ENCODE data around the gene CTBS. TPM values are rescaled to one million over a fixed set of nuclear protein-coding genes. Genes with fewer than 3 reads are reported as not detected.
A peak's percentile ranks its signal among the peaks of the same experiment; 100 is the strongest.

CTBS gene
- total RNA-seq, 1 experiment from 2014 or later = 14.0 TPM

DNA sequence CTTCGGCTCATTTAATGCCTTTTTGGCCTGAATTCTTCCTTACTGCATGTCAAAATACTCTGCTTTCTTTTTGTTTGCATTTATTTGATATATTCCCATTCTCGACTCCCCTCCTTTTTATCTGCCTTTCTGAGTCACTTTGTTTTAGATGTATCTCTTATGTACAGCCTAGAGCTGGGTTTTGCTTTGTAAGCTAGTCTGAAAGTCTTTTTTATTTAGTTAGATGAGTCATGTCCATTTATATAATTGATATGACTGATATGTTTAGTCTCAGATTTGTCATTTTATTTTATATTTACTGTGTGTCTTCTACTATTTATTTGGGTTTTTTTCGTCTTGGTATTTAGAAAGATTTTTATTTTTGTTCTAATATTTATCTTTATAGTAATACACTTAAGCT is 34.3 kb downstream of the CTBS start:
- Mint-ChIP-seq H3K4me1 (ENCODE audit: insufficient read depth, unreplicated experiment) (peaks cover 13% of the 10 kb centered on the region), H3K9me3 (ENCODE audit: unreplicated experiment) (no peaks in the 10 kb centered on the region), H3K27ac (ENCODE audit: low read depth, unreplicated experiment) (no peak overlapping the region), H3K36me3 (ENCODE audit: insufficient read depth, unreplicated experiment) (peaks cover 18% of the 10 kb centered on the region), H3K27me3 (ENCODE audit: insufficient read depth, unreplicated experiment) (no peaks in the 10 kb centered on the region), H3K4me3 (ENCODE audit: unreplicated experiment) (no peak overlapping the region)
- intact Hi-C loops (cut with micrococcal nuclease) = no loop called here
- DNase-seq (ENCODE audit: unreplicated experiment) = no peak
- no TSS peak for BruUV-seq (replicated peaks)
- ChIA-PET CTCF (interaction anchor here (0.7 to 1.2 kb wide), 2 partner anchors 34 to 389 kb away, joined by 3 read pairs; partner anchors contain the start of gene SPATA1), POLR2A (interaction anchor here (1.6 kb wide), 1 partner anchor 34 kb away, joined by 10 read pairs; the partner anchor contains the start of genes GNG5 and SPATA1)
- TF ChIP-seq, protein P1, sequence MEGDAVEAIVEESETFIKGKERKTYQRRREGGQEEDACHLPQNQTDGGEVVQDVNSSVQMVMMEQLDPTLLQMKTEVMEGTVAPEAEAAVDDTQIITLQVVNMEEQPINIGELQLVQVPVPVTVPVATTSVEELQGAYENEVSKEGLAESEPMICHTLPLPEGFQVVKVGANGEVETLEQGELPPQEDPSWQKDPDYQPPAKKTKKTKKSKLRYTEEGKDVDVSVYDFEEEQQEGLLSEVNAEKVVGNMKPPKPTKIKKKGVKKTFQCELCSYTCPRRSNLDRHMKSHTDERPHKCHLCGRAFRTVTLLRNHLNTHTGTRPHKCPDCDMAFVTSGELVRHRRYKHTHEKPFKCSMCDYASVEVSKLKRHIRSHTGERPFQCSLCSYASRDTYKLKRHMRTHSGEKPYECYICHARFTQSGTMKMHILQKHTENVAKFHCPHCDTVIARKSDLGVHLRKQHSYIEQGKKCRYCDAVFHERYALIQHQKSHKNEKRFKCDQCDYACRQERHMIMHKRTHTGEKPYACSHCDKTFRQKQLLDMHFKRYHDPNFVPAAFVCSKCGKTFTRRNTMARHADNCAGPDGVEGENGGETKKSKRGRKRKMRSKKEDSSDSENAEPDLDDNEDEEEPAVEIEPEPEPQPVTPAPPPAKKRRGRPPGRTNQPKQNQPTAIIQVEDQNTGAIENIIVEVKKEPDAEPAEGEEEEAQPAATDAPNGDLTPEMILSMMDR (IDR thresholded peaks at IDR 0.05; ENCODE audit: unreplicated experiment) = no peak

DNA sequence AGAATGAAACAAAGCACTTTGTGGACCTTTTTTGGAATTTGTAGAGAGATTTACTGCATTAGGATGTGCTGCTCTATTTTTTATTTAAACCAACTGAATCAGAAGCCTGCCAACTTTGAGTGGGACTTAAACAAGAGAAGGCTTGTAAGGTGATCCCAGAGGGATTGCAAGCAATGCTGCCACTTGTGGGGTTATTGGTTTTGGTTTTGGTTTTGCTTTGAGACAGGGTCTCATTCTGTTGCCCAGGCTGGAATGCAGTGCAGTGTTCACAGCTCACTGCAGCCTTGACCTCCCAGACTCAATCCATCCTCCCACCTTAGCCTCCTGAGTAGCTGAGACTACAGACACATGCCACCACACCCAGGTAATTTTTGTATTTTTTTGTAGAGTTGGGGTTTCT is 35.6 kb downstream of the CTBS start:
- DNase-seq (ENCODE audit: unreplicated experiment) = no peak
- Mint-ChIP-seq H3K36me3 (ENCODE audit: insufficient read depth, unreplicated experiment) (peaks cover 18% of the 10 kb centered on the region), H3K4me3 (ENCODE audit: unreplicated experiment) (no peak overlapping the region), H3K27me3 (ENCODE audit: insufficient read depth, unreplicated experiment) (no peaks in the 10 kb centered on the region), H3K4me1 (ENCODE audit: insufficient read depth, unreplicated experiment) (peaks cover 8% of the 10 kb centered on the region), H3K9me3 (ENCODE audit: unreplicated experiment) (no peaks in the 10 kb centered on the region), H3K27ac (ENCODE audit: low read depth, unreplicated experiment) (no peak overlapping the region)
- POLR2A ChIA-PET = no interaction called here
- CTCF ChIA-PET = no interaction called here
- TF ChIP-seq, protein P1 (IDR thresholded peaks at IDR 0.05; ENCODE audit: unreplicated experiment) = no peak
- no TSS peak for BruUV-seq (replicated peaks)
- intact Hi-C loops (cut with micrococcal nuclease) = no loop called here

DNA sequence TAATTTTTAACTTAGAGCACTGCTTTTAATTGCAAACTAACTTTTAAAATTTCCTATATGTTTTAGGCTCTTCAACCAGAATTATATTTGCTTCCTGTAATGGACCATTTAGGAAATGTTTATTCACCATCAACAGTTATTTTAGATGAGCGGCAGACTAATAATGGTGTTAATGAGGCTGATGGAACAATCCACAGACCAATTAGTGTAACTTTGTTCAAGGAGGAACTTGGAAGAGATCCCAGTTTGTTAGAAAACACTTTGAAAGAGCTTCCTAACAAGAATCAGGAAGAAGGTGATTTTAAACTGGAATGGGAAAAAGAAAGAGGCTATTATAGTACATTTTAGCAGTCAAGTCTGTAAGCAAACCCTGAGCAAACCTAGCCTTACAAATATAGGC is 48.5 kb downstream of the CTBS start:
- Mint-ChIP-seq H3K9me3 (ENCODE audit: unreplicated experiment) (peaks cover 7% of the 10 kb centered on the region), H3K27ac (ENCODE audit: low read depth, unreplicated experiment) (no peak overlapping the region), H3K27me3 (ENCODE audit: insufficient read depth, unreplicated experiment) (no peaks in the 10 kb centered on the region), H3K36me3 (ENCODE audit: insufficient read depth, unreplicated experiment) (peaks cover 13% of the 10 kb centered on the region), H3K4me3 (ENCODE audit: unreplicated experiment) (no peak overlapping the region), H3K4me1 (ENCODE audit: insufficient read depth, unreplicated experiment) (no peaks in the 10 kb centered on the region)
- ChIA-PET CTCF (interaction anchor here (0.6 to 1.2 kb wide), 2 partner anchors 43 to 228 kb away, joined by 3 read pairs; no protein-coding TSS in a partner anchor), POLR2A (interaction anchor here (0.8 to 2.1 kb wide), 2 partner anchors 19 to 163 kb away, joined by 3 to 5 read pairs; partner anchors contain the start of genes GNG5 and SPATA1)
- no TSS peak for BruUV-seq (replicated peaks)
- DNase-seq (ENCODE audit: unreplicated experiment) = no peak
- TF ChIP-seq, protein P1 (IDR thresholded peaks at IDR 0.05; ENCODE audit: unreplicated experiment) = no peak
- intact Hi-C loops (cut with micrococcal nuclease) = no loop called here

DNA sequence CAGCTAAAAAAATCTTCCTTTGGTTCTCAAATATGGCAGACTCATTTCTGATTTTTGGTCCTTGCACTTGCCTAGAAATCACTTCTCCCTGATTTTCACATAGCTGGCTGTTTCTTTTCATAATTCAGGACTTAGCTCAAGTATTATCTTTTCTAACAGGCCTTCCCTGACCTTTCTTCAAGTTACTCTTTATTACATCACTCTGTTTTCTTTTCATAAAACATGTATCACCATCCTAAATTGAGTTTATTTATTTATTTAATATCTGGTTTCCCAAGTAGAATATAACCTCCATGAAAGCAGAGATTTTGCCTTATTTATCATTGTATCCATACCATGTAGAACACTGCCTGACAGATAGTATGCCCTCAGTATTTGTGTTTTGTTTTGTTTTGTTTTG is 49.6 kb downstream of the CTBS start:
- no peak for DNase-seq (ENCODE audit: unreplicated experiment)
- ChIA-PET CTCF (no interaction called here), POLR2A (interaction anchor here (0.7 to 2.1 kb wide), 3 partner anchors 12 to 950 kb away, joined by 3 to 5 read pairs (median 4); partner anchors contain the start of genes GNG5 and SPATA1)
- TF ChIP-seq, protein P1 (IDR thresholded peaks at IDR 0.05; ENCODE audit: unreplicated experiment) = no peak
- Mint-ChIP-seq H3K36me3 (ENCODE audit: insufficient read depth, unreplicated experiment) (peaks cover 13% of the 10 kb centered on the region), H3K27ac (ENCODE audit: low read depth, unreplicated experiment) (peak overlapping the region; percentile 64), H3K4me1 (ENCODE audit: insufficient read depth, unreplicated experiment) (no peaks in the 10 kb centered on the region), H3K4me3 (ENCODE audit: unreplicated experiment) (no peak overlapping the region), H3K9me3 (ENCODE audit: unreplicated experiment) (peaks cover 7% of the 10 kb centered on the region), H3K27me3 (ENCODE audit: insufficient read depth, unreplicated experiment) (no peaks in the 10 kb centered on the region)
- intact Hi-C loops (cut with micrococcal nuclease) = no loop called here
- BruUV-seq (replicated peaks) = no TSS peak

Data from MCF 10A (cell line).